NCI-H82 (cell line): ENCODE measurements around the gene IQCB1.
"Not testable (repeated sequence)": the region's sequence is repeated elsewhere in the genome, so short reads cannot be mapped to it uniquely, and the experiment has no call there.

Experiments
- DNase-seq: peaks from one replicate; lab custom pipeline; 2025; lab: John Stamatoyannopoulos, UW

The IQCB1 gene

GRCh38 chr3:121809249-121809648 lies 25.6 kb downstream of the IQCB1 start:
- no peak for DNase-seq

- DNase-seq: no peak
Measured at GRCh38 chr3:121803771-121804320, 31.0 kb downstream of the IQCB1 start.

- no peak for DNase-seq
Measured at GRCh38 chr3:121800906-121801305, 34.0 kb downstream of the IQCB1 start.

DNA sequence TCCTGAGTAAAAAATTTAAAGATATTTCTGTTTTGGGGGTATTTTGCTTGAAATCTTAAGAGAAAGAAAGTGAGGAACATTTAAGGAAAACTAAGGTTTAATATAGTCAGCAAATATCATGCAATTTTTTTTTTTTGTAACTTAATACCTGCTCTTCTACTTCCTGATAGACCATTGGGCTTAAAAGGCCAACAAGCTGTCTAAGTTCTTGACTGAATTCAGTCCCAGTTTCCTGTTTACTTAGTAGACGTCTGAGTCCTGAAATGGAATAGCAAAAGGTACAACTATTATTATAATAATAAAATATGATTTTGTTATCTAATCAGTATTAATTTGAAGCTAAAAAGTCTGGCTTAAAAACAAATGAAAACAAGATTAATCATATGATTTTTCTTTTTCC lies 37.9 kb downstream of the IQCB1 start:
- DNase-seq: no peak

- DNase-seq: no peak
Measured at GRCh38 chr3:121794264-121794983, 40.4 kb downstream of the IQCB1 start.

DNA sequence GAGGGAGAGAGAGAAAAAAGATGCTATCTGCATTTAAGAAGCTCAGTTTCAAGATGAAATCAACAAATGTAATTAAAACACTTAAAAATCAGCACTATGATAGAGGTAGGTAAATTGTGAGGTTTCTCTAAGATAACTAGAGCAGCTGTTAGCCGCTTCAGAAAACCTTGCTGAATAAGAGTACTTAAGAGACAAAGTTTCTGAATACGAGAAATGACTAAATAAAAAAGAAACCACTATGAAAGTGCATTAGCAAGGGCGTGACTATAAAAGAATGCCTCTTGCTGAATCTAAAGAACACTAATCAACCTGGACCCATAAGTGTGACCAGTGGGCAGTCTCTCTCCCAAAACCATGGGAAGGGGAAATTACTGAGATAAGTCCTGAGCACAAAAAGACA lies 41.8 kb downstream of the IQCB1 start:
- no peak for DNase-seq

DNA sequence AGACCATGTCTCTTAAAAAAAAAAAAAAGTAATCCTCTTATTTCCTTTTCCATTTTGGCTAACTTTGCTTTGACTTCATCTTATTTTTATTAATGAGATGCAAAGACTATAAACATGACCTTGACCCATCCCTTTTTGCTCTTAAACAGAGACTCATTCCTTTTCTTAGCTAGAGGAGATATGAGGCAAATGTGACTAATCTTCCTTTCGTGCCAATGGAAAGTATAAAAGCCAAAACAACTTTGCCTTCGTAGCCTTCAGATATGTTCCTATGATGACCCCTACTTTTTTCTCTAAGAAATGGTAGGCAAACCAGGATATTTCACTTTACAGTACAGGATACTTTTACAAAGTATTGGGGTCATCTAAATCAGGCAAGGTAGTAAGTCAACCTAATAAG lies 48.4 kb downstream of the IQCB1 start:
- DNase-seq: no peak

DNA sequence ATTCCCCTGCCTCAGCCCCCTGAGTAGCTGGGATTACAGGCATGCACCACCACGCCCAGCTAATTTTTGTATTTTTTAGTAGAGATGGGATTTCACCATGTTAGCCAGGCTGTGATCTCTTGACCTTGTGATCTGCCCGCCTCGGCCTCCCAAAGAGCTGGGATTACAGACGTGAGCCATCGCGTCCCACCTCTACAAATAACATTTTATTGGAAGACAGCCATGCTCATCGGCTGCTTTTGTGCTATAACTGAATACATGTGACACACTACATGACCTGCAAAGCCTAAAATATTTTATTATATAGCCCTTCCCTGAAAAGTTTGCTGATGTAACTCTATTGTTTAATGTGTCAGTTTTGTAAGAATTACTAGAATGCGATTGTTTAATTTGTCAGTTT lies 52.1 kb downstream of the IQCB1 start:
- DNase-seq: not testable (repeated sequence)

DNA sequence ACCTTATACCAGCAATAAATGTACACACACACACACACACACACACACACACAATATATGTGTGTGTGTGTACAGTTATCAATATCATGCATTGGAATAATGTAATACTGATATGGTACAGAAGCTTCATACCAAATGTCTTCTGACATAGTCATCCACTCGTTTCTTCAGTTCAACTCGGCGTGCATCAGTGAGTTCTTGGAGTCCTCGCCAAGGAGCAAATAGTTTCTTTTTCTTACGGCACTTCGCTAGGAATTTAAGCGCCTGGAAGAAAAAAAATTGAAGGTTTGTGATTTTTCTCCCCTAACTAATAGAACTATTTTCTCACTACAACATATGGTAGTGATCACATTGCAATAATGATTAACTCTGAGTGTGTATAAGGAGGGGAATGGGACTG lies 53.2 kb downstream of the IQCB1 start:
- DNase-seq: no peak

GRCh38 chr3:121775095-121775494 lies 59.8 kb downstream of the IQCB1 start:
- DNase-seq: not testable (repeated sequence)

DNA sequence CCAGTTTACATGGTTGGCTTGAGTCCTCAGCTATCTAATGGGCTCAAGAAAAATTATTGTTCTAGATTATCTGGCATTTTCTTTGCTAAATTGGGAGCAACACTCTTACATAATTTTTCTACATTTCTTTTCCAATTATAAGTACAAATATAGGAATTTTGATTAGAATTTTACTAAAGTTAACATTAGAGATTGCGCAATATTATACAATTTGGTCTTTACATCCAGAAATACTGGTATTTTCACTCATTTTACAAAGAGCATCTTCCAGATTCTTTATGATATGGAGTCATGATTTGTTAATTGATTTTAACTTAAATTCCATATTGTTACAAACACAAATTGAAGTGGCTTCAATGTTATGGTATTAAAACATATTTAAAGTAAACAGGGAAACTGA lies 65.6 kb downstream of the IQCB1 start:
- DNase-seq: no peak

GRCh38 chr3:121768452-121768851 lies 66.4 kb downstream of the IQCB1 start:
- no peak for DNase-seq

DNA sequence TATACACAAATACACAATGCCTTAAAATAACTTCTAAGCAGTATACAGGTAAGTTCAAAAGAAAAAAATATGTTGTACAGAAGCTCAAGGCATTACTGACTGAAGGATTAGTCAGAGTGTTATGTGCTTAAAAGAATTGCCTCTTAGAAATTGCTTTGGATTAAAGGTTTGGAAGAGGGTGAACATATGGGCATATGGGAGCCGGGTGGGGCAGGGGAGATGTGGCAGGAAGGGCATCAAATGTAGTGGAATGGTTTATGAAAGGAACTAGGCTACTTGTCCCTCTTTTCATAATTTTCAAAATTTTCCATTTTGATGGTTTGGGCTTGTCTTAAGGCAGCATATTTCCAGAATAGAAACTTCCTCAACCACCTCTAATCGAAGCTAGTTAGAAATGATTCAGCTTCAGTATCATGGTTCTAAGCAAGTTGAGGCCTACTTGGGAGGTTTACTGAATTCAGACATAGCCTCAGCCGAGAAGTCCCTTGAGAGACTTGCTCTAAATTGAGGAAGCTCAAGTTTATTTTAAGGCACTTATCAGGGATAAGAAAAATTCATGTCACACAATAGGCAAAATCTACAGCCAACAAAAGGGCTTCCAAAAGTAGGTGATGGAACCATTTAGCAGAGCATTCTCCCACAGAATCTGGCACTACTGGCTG lies 75.2 kb downstream of the IQCB1 start:
- peak; percentile 90 for DNase-seq

- peak; percentile 66 for DNase-seq
Measured at GRCh38 chr3:121758727-121759450, 76.0 kb downstream of the IQCB1 start.

DNA sequence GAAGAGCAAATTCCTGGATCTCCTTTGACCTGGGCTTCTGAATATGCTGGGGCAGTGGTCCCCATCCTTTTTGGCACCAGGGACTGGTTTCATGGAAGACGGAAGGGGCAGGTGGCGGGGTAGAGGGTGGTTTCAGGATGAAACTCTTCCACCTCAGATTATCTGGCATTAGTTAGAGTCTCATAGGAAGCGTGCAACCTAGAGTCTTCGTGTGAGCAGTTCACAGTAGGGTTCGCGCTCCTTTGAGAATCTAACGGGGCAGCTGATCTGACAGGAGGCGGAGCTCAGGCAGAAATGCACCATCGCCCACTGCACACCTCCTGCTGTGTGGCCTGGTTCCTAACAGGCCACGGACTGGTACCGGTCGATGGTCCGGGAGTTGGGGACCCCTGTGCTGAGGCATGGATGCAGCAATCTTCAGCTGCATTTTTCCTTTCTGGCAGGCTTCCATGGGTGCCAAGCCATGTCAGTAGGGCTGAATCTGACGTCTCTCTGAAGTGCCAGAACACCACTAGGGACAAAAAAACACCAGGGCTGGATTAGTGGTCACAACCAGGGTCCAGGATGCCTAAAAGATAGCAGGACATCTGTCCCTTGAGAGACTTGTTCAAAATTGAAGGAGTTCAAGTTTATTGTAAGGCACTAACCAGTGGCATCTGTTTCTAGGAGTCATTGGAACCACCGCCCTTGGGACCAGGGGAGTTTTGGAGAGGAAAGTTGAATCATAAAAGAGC lies 76.9 kb downstream of the IQCB1 start:
- DNase-seq: peak; percentile 16

DNA sequence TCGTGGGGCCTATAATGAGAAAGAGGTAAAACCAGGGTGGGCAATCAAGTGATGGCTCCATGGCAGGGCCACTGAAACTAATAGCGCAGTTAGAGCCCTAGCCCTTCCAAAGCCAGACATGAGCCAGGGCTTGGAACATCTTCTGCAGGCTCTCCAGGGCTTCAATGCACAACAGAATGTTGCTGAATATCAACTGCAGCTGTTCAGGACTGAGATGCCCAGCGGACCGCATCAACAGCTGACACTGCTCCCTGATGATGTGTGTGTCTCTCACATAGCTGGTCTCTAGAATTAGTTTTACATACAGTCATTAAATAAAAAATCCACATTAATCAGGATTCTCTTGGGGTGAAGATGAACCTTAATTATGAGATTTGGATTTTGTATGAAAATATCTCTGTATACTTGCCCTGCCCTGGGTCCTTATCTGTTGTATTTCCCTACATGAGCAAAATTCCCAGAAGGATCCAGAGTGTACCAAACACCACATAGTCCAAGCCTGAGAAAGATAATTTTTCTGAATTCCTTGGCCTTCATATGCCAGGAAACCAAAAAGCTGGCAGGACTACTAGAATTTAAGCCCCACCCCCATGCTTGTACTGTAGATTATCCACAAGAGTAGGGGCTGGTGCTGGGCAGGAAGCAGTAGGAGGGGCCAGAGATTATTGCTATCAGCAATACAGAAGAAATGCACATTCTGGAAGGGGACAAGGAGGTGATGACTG lies 77.6 kb downstream of the IQCB1 start:
- peak; percentile 61 for DNase-seq

DNA sequence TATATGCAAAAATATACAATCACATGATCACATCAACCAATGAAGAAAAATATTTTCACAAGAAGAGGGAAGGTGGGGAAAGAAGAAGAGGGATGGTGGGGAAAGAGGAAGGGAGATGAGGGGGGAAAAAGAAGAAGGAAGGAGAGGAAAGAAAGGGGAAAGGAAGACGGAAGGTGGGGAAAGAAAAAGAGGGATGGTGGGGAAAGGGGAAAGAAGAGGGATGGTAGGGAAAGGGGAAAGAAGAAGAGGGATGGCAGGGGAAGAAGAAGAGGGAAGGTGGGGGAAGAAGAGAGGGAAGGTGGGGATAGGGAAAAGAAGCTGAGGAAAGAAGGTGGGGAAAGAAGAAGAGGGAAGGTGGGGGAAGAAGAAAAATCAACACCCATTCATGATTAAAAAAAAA lies 82.1 kb downstream of the IQCB1 start:
- no peak for DNase-seq

- DNase-seq: no peak
Measured at GRCh38 chr3:121752261-121752660, 82.6 kb downstream of the IQCB1 start.

DNA sequence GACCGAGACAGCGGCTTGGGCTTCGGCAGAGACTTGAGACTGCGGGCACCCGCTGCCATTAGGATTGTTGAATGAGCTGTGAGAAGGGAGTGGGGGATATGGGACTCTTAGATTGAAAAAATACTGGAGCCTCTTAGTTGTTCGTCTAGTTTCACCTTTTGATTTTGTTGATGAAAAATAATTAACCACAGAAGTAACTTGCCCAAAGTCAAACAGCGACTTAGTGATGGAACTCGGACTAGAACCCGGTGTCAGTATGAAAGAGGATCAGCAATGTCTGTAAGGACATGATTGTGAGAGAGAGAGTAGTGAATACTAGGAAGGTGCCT lies 84.8 kb downstream of the IQCB1 start:
- DNase-seq: peak; percentile 50

GRCh38 chr3:121749276-121750086 lies 85.4 kb downstream of the IQCB1 start, which contains the start of gene GOLGB1:
Gene GOLGB1, minus strand, starts transcription at chr3:121749741. Its CDS starts 18,770 bp downstream, at chr3:121730971.
- DNase-seq: peak; percentile 100
